Measurements from ENCODE around the gene IGSF23.

The IGSF23 gene

DNA sequence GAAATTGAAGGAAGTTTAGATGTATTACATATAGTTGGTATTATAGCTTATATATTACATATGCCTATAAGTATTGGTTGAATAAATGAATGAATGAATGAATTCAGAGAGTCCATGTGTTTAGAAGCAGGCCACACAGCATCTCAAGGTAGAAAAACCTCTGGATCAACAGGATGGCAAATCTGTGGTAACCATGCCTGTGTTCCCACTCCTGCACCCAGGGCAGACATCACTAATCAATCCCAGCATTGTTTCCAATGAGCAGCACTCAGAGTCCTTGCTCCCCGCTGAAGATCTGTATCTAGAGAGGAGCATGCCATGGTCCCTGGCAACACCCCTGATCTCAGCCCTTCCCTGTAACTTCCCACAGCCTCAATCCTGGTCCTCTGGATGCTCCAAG is 58.9 kb downstream of the IGSF23 start:
- no peak overlapping the region for H3K4me3 ChIP-seq (replicated peaks; ENCODE audit: low read depth, low read length)
- TF ChIP-seq, protein P1, sequence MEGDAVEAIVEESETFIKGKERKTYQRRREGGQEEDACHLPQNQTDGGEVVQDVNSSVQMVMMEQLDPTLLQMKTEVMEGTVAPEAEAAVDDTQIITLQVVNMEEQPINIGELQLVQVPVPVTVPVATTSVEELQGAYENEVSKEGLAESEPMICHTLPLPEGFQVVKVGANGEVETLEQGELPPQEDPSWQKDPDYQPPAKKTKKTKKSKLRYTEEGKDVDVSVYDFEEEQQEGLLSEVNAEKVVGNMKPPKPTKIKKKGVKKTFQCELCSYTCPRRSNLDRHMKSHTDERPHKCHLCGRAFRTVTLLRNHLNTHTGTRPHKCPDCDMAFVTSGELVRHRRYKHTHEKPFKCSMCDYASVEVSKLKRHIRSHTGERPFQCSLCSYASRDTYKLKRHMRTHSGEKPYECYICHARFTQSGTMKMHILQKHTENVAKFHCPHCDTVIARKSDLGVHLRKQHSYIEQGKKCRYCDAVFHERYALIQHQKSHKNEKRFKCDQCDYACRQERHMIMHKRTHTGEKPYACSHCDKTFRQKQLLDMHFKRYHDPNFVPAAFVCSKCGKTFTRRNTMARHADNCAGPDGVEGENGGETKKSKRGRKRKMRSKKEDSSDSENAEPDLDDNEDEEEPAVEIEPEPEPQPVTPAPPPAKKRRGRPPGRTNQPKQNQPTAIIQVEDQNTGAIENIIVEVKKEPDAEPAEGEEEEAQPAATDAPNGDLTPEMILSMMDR (IDR thresholded peaks at IDR 0.05; ENCODE audit: low read length, missing control alignments): no peak
- DNase-seq (ENCODE audit: low read depth): no peak

DNA sequence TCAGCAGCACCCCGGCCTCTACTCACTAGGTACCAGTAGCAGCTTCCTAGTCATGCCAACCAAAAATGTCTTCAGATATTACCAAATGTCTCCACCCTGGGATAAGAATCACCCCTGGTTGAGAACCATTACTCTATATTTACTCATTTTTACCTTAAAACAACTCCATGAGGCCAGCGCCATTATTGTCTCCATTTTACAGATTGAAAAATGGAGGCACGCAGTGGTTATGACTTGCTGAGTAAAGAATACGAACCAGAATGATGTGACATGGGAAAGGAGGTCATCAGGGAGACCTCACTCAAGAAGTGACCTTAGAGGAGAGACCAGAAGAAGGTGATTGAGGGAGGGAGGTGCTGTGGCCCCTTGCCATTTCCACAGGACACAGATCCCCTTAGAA is 60.1 kb downstream of the IGSF23 start:
- TF ChIP-seq, protein P1 (IDR thresholded peaks at IDR 0.05; ENCODE audit: low read length, missing control alignments): no peak
- no peak for DNase-seq (ENCODE audit: low read depth)

DNA sequence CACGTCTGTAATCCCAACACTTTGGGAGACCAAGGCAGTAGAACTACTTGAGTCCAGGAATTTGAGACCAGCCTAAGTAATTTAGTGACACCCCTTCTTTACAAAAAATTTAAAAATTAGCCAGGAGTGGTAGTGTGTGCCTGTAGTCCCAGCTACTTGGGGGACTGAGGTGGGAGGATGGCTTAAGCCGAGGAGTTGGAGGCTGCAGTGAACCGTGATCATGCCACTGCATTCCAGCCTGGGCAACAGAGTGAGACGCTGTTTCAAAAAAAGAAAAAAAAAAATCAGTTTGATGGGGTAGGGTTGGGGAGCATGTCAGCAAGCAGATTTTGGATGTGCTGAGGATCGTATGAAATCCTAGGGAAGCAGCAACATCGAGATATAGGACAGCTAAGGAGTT is 62.2 kb downstream of the IGSF23 start:
- TF ChIP-seq, protein P1 (IDR thresholded peaks at IDR 0.05; ENCODE audit: low read length, missing control alignments): no peak
- DNase-seq (ENCODE audit: low read depth): no peak
- no peak overlapping the region for H3K4me3 ChIP-seq (replicated peaks; ENCODE audit: low read depth, low read length)

More for the DNA sequence above, 60.1 kb downstream of the IGSF23 start:
- H3K4me3 ChIP-seq (replicated peaks; ENCODE audit: low read depth, low read length): no peak overlapping the region

DNA sequence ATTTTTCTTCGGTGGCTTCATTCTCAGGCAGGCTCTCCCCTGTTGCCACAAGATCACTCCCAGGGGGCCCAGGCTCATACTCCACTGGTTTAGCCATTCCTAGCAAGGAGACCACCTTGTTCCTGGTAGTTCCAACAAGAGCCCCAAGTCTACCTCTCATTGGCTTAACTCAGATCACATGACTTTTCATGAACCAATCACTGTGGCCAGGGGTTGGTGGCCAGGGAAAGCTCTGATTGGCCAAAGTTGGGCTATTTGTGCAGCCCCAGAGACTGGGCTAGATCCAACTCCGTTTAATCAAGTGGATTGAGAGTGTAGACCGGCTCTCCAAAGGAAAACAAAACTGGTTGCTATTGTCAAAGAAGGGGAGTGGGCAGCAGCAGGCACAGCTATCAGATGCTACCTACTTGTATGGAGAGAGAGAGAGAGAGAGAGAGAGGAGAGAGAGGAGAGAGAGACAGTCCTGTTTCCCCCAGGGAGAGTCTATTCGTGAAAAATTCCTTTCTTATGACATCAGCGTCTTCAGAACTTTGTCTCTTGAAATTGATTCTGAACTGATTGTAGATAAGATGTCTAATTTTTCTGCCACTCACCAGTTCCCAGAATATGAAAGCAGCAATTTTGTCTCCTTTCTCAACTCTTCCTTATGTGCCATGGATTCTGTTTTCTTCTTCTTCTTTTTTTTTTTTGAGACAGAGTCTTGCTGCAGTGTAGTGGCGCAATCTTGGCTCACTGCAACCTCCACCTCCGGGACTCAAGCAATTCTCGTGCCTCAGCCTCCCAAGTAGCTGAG is 63.9 kb downstream of the IGSF23 start:
- TF ChIP-seq, protein P1 (IDR thresholded peaks at IDR 0.05; ENCODE audit: low read length, missing control alignments): no peak
- peak; percentile 62 for DNase-seq (ENCODE audit: low read depth)
- H3K4me3 ChIP-seq (replicated peaks; ENCODE audit: low read depth, low read length): no peak overlapping the region

DNA sequence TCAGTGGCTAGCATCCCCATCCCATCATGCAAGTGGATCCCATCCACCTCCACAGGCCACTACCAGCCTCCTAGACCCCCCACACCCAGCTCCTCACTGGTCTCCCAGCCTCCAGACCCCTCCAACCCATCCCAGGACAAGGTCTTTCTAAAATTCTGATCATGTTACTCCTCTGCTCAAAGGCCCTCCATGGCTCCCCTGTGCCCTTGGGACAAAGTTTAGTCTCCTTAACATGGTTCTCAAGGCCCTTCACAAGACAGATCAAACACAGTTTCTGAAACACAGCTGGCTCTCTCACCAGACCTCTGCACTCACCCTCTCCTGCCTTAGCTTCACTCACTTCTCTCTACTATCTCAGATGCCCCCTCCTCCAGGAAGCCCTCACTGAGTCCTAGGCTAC is 67.2 kb downstream of the IGSF23 start:
- H3K4me3 ChIP-seq (replicated peaks; ENCODE audit: low read depth, low read length): no peak overlapping the region
- TF ChIP-seq, protein P1 (IDR thresholded peaks at IDR 0.05; ENCODE audit: low read length, missing control alignments): no peak
- no peak for DNase-seq (ENCODE audit: low read depth)

DNA sequence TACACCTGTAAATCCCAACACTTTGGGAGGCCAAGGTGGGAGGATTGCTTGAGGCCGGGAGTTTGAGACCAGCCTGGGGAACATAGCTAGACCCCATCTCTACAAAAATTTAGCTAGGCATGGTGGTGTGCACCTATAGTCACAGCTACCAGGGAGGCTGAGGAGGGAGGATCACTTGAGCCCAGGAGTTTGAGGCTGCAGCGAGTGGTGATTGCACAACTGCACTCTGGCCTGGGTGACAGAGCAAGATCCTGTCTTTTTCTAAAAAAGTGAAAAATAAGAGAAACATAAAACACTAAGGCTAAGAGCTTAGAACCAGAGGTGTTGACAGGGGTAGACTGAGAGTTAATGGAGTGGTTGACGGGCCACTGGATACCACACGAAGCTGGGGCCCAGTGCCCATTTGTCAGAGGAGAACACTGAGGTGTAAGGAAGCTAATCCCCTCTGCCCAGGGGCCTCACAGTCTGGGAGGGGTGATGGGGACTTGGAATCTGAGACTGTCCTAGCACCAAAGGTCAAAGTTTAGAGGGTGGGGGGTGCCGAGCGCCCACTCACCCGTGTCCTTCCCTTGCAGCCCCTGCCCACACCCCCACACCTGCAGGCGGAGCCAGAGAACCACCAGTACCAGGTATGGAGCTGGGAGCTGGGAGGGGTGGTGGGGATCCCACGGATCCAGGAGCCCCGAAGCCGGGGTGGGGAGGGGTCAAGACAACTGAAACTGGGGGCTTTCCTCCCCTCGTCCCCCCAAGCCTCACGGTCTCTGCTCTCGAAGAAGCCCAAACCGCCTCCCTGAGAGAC is 68.8 kb downstream of the IGSF23 start:
- no peak for DNase-seq (ENCODE audit: low read depth)
- no peak overlapping the region for H3K4me3 ChIP-seq (replicated peaks; ENCODE audit: low read depth, low read length)

More for the DNA sequence above, 68.8 kb downstream of the IGSF23 start:
- TF ChIP-seq, protein P1 (IDR thresholded peaks at IDR 0.05; ENCODE audit: low read length, missing control alignments): no peak

Measured in fibroblast of pulmonary artery (primary cell).